H7 (cell line): Measurements from ENCODE around the gene NUP214. TPM values are rescaled to one million over a fixed set of nuclear protein-coding genes. Genes with fewer than 3 reads are reported as not detected.
"Not testable (repeated sequence)": the region's sequence is repeated elsewhere in the genome, so short reads cannot be mapped to it uniquely, and the experiment has no call there.

Experiments used
- DNase-seq: peaks from one replicate; pipeline ENCODE4 v3.0.0; 2012
- H3K27me3 ChIP-seq: 2 replicates; pipeline ENCODE4 v1.6.0; 2011; ENCODE audit warnings: mild to moderate bottlenecking, low read length; ENCODE audit not compliant: control insufficient read depth, insufficient read depth
- H3K36me3 ChIP-seq: replicated peaks from 2 replicates; pipeline ENCODE4 v1.5.1; 2011; ENCODE audit warnings: low read length; ENCODE audit not compliant: control insufficient read depth, insufficient read depth
- H3K4me3 ChIP-seq: 2 replicates; pipeline ENCODE4 v1.5.1; 2011; ENCODE audit warnings: low read depth, mild to moderate bottlenecking, control low read depth, low read length, moderate library complexity; ENCODE audit not compliant: insufficient read depth
- total RNA-seq: library from RNA; depleted of rRNA; stranded (reverse); fragments of >200 nt; shearing (Covaris generic); gene quantifications from 2 replicates; pipeline ENCODE4 v1.2.3, GENCODE V29; 2014

NUP214 gene
- total RNA-seq, 1 experiment from 2014 or later, result 26.5 TPM

DNA sequence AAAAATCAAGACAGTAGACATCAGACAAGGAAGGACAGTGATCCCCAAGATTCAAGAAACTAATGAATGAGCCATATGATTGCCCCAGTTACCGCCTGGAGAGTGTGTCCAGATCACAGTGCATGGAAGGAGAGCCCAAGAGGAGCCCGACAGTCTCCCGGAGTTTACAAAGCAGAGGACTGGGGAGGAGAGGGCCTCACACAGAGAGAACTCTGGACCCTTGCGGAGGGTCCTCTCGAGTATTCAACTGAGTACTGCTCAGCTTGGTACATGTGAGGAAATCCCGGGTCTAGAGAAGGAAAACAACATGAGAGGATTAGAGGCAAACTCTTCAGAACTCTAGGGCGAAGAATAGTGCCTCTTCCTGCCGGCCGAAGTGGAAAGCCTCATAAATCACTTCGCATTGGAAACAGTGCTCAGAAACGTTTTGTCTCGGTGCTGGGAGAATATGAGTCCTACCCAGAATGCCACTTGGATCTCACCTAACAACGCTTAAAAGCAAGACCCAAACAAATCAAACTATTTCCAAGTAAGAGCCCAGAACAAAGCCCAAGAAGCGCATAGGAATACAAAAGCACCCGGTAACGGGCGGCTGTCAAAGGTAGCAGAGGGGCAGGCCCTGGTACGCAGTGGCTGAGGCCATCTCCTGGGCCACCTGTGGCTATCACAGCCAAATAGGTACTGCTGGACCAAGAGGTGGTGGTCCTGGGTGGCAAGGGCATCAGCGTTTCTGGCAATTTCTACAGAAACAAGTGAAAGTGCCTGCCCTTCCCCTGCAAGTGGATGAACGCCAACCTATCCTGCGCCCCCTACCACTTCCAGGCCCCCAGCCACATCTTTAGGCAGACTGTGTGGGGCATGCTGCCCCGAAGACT lies 114.9 kb downstream of the NUP214 start:
- H3K36me3 ChIP-seq, result no peaks in the 10 kb centered on the region; the same call in 1 of the 2 replicates
- H3K4me3 ChIP-seq, result no peak overlapping the region
- DNase-seq, result no peak
- no peaks in the 10 kb centered on the region for H3K27me3 ChIP-seq

DNA sequence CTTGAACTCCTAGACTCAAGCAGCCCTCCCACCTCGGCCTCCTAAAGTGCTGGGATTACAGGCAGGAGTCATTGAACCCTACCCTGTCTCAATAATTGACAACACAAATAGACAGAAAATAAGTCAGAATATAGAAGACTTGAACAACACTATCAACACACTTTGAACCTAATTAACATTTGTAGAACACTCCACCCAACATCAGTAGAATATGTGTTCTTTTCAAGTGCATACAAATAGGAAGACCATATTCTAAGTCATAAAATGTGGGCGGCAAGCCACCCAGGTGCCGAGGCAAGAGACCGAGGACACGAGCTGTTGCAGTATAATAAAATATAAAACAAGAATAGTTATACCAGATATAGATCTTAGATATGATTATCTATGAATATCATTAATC lies 118.9 kb downstream of the NUP214 start:
- not testable (repeated sequence) for DNase-seq, H3K4me3 ChIP-seq, H3K36me3 ChIP-seq, H3K27me3 ChIP-seq

DNA sequence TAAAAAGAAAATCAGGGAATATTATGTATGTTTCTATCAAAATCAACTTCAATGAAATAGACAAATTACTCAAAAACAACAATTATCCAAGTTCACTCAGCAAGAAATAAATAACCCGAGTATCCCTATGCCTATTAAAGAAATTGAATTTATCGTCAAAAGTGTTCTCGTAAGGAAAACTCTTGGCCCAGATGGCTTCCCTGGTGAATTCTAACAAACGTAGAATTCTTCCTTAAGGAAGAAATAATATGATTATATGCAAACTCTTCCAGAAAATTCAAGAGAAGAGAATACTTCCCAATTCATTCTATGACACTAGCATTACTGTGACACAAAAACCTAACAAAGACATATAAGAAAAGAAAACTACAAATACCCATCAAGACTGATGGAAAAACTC lies 121.2 kb downstream of the NUP214 start:
- no peak for DNase-seq
- no peak overlapping the region for H3K4me3 ChIP-seq

GRCh38 chr9:131252120-131252519 lies 126.7 kb downstream of the NUP214 start:
- Histone ChIP-seq H3K27me3 (no peaks in the 10 kb centered on the region), H3K36me3 (no peaks in the 10 kb centered on the region), H3K4me3 (no peak overlapping the region)
- DNase-seq, result peak; percentile 38

More for the DNA sequence above, 121.2 kb downstream of the NUP214 start:
- H3K27me3 ChIP-seq, result no peaks in the 10 kb centered on the region
- H3K36me3 ChIP-seq, result no peaks in the 10 kb centered on the region

DNA sequence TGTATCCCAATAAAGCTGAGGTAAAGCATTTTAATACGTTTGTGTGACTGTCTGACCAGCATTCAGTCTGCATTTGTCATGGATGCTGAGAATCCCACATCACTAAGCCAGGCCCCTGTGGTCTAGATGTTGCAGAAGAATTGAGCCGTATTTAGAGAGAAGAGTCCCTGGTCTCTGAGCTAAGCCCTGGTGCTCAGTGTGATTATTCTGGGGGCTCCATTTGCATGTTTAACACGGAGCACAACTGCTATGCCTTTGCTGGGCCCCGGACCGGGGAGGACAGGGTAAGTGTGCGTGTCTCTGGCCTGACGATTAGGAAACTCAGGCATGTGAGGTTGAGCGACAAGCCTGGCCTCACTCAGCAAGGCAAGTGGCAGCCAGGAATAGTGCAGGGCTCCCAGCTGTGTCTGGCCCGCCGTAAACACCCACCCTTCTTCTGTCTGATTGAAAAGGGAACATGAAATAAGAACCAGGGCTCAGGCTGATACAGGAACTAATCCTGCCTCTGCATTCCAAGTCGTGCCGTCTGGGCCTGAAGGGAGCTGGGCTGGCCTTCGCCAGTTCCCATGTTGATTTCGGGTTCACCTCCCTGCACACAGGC lies 128.6 kb downstream of the NUP214 start:
- Histone ChIP-seq H3K36me3 (no peaks in the 10 kb centered on the region), H3K27me3 (no peaks in the 10 kb centered on the region), H3K4me3 (no peak overlapping the region)
- peak; percentile 43 for DNase-seq

DNA sequence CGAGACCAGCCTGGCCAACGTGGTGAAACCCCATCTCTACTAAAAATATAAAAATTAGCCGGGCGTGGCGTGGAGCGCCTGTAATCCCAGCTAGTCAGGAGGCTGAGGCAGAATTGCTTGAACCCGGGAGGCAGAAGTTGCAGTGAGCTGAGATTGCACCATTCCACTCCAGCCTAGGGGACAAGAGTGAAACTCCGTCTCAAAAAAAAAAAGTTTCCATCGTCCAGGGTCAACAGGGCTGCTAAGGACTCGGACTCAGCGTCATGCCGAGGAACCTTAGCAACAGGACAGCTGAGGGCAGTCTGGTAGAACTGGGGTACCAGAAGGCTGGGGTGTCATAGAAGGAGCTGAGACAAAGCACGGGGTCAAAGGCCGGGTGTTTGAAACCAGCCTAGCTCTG lies 129.2 kb downstream of the NUP214 start:
- DNase-seq, result no peak
- no peaks in the 10 kb centered on the region for H3K27me3 ChIP-seq
- H3K36me3 ChIP-seq, result no peaks in the 10 kb centered on the region
- no peak overlapping the region for H3K4me3 ChIP-seq

DNA sequence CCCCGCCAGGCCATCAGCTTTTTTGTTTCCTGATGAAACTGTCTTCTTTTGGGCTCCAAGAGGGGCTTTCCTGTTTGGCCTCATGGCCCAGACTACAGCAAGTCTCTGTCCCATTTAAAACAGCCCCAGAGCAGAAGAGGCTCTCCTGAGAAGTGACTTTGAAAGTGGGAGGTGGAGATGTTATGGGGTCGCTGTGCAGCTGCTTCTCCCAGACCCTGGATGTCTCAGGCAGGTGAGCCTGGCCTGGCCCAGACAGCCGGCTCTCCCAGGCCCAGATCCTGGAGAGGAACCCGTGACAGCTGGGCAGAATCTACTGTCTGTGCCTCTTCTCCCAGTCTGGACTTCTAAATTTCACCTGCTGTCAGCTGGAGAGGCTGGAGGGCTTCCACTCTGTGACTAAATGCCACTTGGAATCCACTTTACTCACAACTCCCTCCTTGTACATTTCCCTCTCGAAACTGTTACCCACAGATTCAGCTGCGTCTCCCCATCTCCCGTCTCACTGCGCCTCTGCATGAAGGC lies 130.4 kb downstream of the NUP214 start:
- Histone ChIP-seq H3K36me3 (no peaks in the 10 kb centered on the region), H3K4me3 (no peak overlapping the region), H3K27me3 (no peaks in the 10 kb centered on the region)
- DNase-seq, result peak; percentile 39

GRCh38 chr9:131257266-131258025 lies 132.1 kb downstream of the NUP214 start:
- Histone ChIP-seq H3K4me3 (no peak overlapping the region), H3K36me3 (no peaks in the 10 kb centered on the region), H3K27me3 (no peaks in the 10 kb centered on the region)
- peak; percentile 63 for DNase-seq

- H3K4me3 ChIP-seq, result no peak overlapping the region
- peak; percentile 41 for DNase-seq
- no peaks in the 10 kb centered on the region for H3K36me3 ChIP-seq
- no peaks in the 10 kb centered on the region for H3K27me3 ChIP-seq
These were observed 132.8 kb downstream of the NUP214 start for GRCh38 chr9:131258186-131258585.

DNA sequence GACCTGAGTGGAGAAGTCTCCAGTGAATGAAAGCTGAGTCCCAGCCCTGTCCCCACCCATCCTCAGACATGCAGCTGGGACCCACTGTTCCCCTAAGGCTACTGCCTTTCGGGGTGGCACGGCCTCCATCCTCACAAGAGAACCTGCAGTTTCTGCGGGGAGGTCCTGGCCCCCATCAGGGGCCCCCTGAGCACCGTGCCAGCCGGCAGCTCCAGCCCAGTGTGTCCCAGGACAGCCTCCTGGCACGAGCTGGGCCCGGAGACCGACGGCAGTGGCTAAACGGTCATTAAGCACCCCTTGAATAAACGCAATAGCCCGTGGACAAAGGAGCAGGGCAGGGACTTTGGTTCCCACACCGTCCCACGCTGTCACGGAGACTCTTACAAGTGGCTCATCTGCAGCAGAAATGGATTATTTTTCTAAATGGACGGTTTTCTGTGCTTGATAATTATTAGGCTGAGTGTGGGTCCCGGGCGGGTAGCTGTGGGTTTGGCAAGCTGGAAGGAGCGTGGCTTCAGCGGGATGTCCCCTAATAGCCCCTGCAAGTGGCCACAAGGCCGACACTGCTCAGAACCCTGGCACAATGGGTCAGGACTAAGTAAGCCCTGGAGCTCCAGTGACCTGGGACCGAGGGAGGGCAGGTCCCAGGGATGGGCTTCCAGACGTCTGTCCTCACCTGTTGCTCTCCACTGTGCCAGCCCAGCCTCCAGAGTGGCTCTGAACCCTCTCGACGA lies 133.5 kb downstream of the NUP214 start:
- H3K36me3 ChIP-seq, result no peaks in the 10 kb centered on the region
- no peaks in the 10 kb centered on the region for H3K27me3 ChIP-seq
- no peak overlapping the region for H3K4me3 ChIP-seq
- peak; percentile 54 for DNase-seq

DNA sequence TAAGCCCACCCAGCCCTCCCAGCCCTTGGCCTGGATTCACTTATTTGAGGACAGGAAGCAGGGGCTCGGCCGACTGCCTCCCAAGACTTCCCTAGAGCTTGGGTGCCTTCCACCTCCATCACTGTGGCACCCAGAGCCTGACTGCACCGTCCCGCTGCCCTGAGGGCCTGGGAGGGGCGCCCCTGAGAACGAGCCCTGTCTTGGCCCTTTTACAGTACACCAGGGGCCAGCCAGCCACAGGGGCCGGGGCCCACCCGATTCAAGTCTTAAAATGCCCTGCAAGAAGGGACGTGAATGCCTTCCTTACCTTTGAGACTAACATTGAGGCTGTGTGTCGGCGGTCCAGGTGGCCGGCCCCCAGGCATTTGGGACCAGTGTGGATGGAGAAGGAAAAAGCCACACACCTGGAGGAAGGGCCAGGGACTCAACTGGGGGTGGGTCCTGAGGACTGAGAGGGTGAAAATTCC lies 134.1 kb downstream of the NUP214 start:
- no peak overlapping the region for H3K4me3 ChIP-seq
- no peak for DNase-seq
- H3K36me3 ChIP-seq, result no peaks in the 10 kb centered on the region
- no peaks in the 10 kb centered on the region for H3K27me3 ChIP-seq

DNA sequence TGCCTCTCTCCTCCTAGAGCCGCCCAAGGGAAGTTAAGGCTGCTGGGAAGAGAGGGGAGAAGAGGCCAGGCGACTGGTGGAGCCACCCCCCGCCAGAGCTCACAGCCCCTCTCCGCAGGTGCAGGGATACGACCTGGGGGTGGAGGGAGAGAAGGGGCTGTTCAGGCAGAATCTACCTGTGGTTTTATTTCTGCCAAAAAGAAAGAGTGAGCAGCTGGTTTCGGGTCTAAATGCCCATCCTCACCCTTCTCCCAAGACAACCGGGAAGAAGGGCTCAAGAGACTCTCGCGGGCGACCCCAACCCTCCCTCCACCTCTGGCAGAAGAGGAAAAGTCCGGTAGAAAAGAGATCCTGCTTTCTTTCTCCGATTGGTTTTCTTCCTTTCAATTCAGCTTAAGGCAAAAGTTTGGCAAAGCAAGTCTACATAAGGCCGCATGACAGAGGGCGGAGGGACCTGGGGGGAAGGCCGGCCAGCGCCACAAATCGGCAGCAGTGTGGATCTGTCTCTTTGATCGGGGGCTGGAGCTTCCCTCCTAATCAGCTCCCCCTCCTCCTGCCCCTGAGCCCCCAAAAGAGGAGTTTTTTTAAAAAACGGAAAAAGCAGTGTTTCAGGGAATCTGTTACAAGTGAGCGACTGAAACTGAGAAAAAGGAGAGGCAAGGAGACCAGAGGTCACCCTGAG lies 134.7 kb downstream of the NUP214 start:
- no peaks in the 10 kb centered on the region for H3K27me3 ChIP-seq
- DNase-seq, result peak; percentile 67
- no peak overlapping the region for H3K4me3 ChIP-seq
- H3K36me3 ChIP-seq, result no peaks in the 10 kb centered on the region

- Histone ChIP-seq H3K27me3 (no peaks in the 10 kb centered on the region), H3K36me3 (no peaks in the 10 kb centered on the region), H3K4me3 (no peak overlapping the region)
- DNase-seq, result peak; percentile 62
These were observed 135.5 kb downstream of the NUP214 start for GRCh38 chr9:131260751-131261452.
